Heart left ventricle (tissue), 13 donors: ENCODE measurements around the gene NFIA.

Experiments used
- POLR2A ChIP-seq, 2 donors: fragments of 450-650 bp; IDR thresholded peaks; one replicate each; pipeline ENCODE4 v1.6.1; 2017; ENCODE audit warnings: antibody characterized with exemption in 2 of 2, mild to moderate bottlenecking in 2 of 2, moderate library complexity in 2 of 2
- TF ChIP-seq, protein P1 (sequence below), 12 donors: fragments of 200-600 bp; sonication (generic) in 4 of 12; IDR thresholded peaks; one replicate each; pipeline versions ENCODE4 v1.5.0 to v1.8.0; 2018 to 2022; ENCODE audit warnings: antibody characterized with exemption in 12 of 12, mild to moderate bottlenecking in 5 of 12
- donor health status: ischemic (EF 13 %, LVEDD 7.1; RV severe dilation, severe dysfunction).
- donor health status: DM: no; HTN: yes; CAD: no.
- donor health status: DM: no; HTN: no; CAD: no.
- donor health status: ischemic (EF 25% LVEDD 6.9; RV normal size, moderate dysfunction).
- donor health status: ischemic (EF 25% LVEDD 5.7; RV mildly dilated, moderate dysfunction).
- donor health status: ischemic (EF 35%, LVEDD 5.7; RV mildly dilated, moderate dysfunction).
- donor health status: nonischemic (EF 11% LVEDD 7.7; RV severe dilation, severe dysfunction).
- donor health status: DM: yes; HTN: yes; CAD: no.
- donor health status: PGD.
- donor health status: ischemic (EF 29% LVEDD 5.4; RV normal size, mild dysfunction).
- donor health status: nonischemic (EF 23%, LVEDD 6.1; RV moderate dilation, normal function).

DNA sequence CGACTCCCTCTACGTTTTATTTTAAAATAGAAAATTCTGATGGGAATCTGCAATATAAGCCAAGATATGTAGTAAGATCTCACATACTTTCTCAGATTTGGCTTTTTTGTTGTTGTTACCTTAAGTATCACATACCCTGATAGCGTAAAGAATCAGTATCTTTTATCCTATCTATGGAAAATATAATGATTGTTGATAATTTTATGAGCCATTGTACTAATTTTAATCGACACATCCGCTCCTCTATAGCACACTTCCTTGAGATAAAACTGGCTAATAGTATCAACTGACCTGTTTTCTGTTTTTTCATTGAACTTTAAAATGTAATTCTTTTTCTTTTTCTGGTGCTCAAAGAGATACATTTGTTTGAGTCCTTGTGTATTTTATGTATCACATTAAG is 118.7 kb downstream of the NFIA start:
- TF ChIP-seq, protein P1, sequence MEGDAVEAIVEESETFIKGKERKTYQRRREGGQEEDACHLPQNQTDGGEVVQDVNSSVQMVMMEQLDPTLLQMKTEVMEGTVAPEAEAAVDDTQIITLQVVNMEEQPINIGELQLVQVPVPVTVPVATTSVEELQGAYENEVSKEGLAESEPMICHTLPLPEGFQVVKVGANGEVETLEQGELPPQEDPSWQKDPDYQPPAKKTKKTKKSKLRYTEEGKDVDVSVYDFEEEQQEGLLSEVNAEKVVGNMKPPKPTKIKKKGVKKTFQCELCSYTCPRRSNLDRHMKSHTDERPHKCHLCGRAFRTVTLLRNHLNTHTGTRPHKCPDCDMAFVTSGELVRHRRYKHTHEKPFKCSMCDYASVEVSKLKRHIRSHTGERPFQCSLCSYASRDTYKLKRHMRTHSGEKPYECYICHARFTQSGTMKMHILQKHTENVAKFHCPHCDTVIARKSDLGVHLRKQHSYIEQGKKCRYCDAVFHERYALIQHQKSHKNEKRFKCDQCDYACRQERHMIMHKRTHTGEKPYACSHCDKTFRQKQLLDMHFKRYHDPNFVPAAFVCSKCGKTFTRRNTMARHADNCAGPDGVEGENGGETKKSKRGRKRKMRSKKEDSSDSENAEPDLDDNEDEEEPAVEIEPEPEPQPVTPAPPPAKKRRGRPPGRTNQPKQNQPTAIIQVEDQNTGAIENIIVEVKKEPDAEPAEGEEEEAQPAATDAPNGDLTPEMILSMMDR (IDR thresholded peaks at IDR 0.05) = no peak
- no peak for TF ChIP-seq POLR2A (IDR thresholded peaks at IDR 0.05)
